NCI-H748 (cell line): ENCODE measurements around the gene DNAL4.

Source experiments
- DNase-seq: peaks from one replicate; lab custom pipeline; 2025; ENCODE audit not compliant: unreplicated experiment; lab: John Stamatoyannopoulos, UW

DNAL4 gene

GRCh38 chr22:38788021-38788816 is 5.7 kb downstream of the DNAL4 start:
- DNase-seq = no peak

GRCh38 chr22:38786631-38787030 is 7.3 kb downstream of the DNAL4 start:
- DNase-seq = no peak

- DNase-seq = no peak
Measured at GRCh38 chr22:38784856-38785255, 9.1 kb downstream of the DNAL4 start.

- no peak for DNase-seq
Measured at GRCh38 chr22:38784035-38784434, 9.9 kb downstream of the DNAL4 start.

- no peak for DNase-seq
Measured at GRCh38 chr22:38783095-38783615, 10.8 kb downstream of the DNAL4 start.

GRCh38 chr22:38782402-38783094 is 11.4 kb downstream of the DNAL4 start:
- DNase-seq = no peak

GRCh38 chr22:38781033-38781432 is 12.9 kb downstream of the DNAL4 start:
- no peak for DNase-seq

- no peak for DNase-seq
Measured at GRCh38 chr22:38777087-38777671, 16.8 kb downstream of the DNAL4 start.

- DNase-seq = no peak
Measured at GRCh38 chr22:38776086-38776485, 17.9 kb downstream of the DNAL4 start.

GRCh38 chr22:38775656-38776055 is 18.3 kb downstream of the DNAL4 start:
- no peak for DNase-seq

GRCh38 chr22:38774496-38775166 is 19.3 kb downstream of the DNAL4 start:
- DNase-seq = no peak

GRCh38 chr22:38773363-38773946 is 20.5 kb downstream of the DNAL4 start:
- no peak for DNase-seq

GRCh38 chr22:38772623-38772873 is 21.4 kb downstream of the DNAL4 start:
- no peak for DNase-seq

GRCh38 chr22:38770257-38770949 is 23.5 kb downstream of the DNAL4 start:
- no peak for DNase-seq

- DNase-seq = no peak
Measured at GRCh38 chr22:38768036-38768435, 25.9 kb downstream of the DNAL4 start.

GRCh38 chr22:38767313-38767712 is 26.6 kb downstream of the DNAL4 start:
- no peak for DNase-seq

GRCh38 chr22:38766076-38766777 is 27.7 kb downstream of the DNAL4 start:
- peak; percentile 48 for DNase-seq

GRCh38 chr22:38762551-38762983 is 31.4 kb downstream of the DNAL4 start:
- DNase-seq = no peak

- DNase-seq = no peak
Measured at GRCh38 chr22:38761202-38762162, 32.5 kb downstream of the DNAL4 start.
